Neural progenitor cell (in vitro differentiated cells): ENCODE results near the gene MRPL11. TPM values are rescaled to one million over a fixed set of nuclear protein-coding genes. Genes with fewer than 3 reads are reported as not detected.
"Not testable (repeated sequence)": the region's sequence is repeated elsewhere in the genome, so short reads cannot be mapped to it uniquely, and the experiment has no call there.

Experiments
- DNase-seq: peaks from one replicate; pipeline ENCODE4 v3.0.0-alpha.2; 2016; ENCODE audit warnings: low spot score
- H2AFZ ChIP-seq: fragments of 200-600 bp; sonication (generic); replicated peaks from 2 replicates; pipeline ENCODE4 v1.6.1; 2016; ENCODE audit warnings: antibody characterized with exemption
- H3F3A ChIP-seq: fragments of 200-600 bp; sonication (generic); 2 replicates; pipeline ENCODE4 v1.6.1; 2016; ENCODE audit warnings: antibody characterized with exemption, low read depth
- H3K27ac ChIP-seq: fragments of 200-600 bp; sonication (generic); 2 replicates; pipeline ENCODE4 v1.5.1; 2016; ENCODE audit warnings: mild to moderate bottlenecking
- H3K27me3 ChIP-seq: fragments of 200-600 bp; sonication (generic); 2 replicates; pipeline ENCODE4 v1.6.1; 2016; ENCODE audit warnings: mild to moderate bottlenecking, moderate library complexity
- H3K36me3 ChIP-seq: fragments of 200-600 bp; sonication (generic); 2 replicates; pipeline ENCODE4 v1.5.1; 2016
- H3K4me1 ChIP-seq: fragments of 200-600 bp; sonication (generic); 2 replicates; pipeline ENCODE4 v1.6.1; 2016; ENCODE audit warnings: mixed run types
- H3K4me2 ChIP-seq: fragments of 200-600 bp; sonication (generic); 2 replicates; pipeline ENCODE4 v1.6.1; 2016
- H3K4me3 ChIP-seq: fragments of 200-600 bp; sonication (generic); 2 replicates; pipeline ENCODE4 v1.5.1; 2016
- H3K79me2 ChIP-seq: fragments of 200-600 bp; sonication (generic); 2 replicates; pipeline ENCODE4 v1.6.1; 2016; ENCODE audit warnings: low read depth
- H3K9ac ChIP-seq: fragments of 200-600 bp; sonication (generic); 2 replicates; pipeline ENCODE4 v1.6.1; 2016
- H3K9me3 ChIP-seq: fragments of 200-600 bp; sonication (generic); 2 replicates; pipeline ENCODE4 v1.5.1; 2016; ENCODE audit warnings: low read depth
- H4K20me1 ChIP-seq: fragments of 200-600 bp; sonication (generic); 2 replicates; pipeline ENCODE4 v1.6.1; 2016; ENCODE audit warnings: low read depth
- H3K27ac Mint-ChIP-seq: 3 replicates; pipeline ENCODE4 v1.8.0; 2021; ENCODE audit warnings: mixed read lengths
- H3K27me3 Mint-ChIP-seq: 2 replicates; pipeline ENCODE4 v1.8.0; 2022; ENCODE audit warnings: low read depth, mild to moderate bottlenecking, inconsistent platforms, moderate library complexity, mixed read lengths; ENCODE audit not compliant: insufficient read depth
- H3K36me3 Mint-ChIP-seq: 3 replicates; pipeline ENCODE4 v1.8.0; 2021; ENCODE audit warnings: mixed read lengths
- H3K4me1 Mint-ChIP-seq: 3 replicates; pipeline ENCODE4 v1.8.0; 2021; ENCODE audit warnings: mixed read lengths
- H3K4me3 Mint-ChIP-seq: 3 replicates; pipeline ENCODE4 v1.8.0; 2021; ENCODE audit warnings: mild to moderate bottlenecking, moderate library complexity, mixed read lengths
- H3K9me3 Mint-ChIP-seq: 3 replicates; pipeline ENCODE4 v1.8.0; 2020; ENCODE audit warnings: mixed read lengths
- EZH2 ChIP-seq: fragments of 200-600 bp; sonication (generic); IDR thresholded peaks from 2 replicates; pipeline ENCODE4 v1.6.1; 2017; ENCODE audit warnings: antibody characterized with exemption, mild to moderate bottlenecking, moderate library complexity
- EZH2phosphoT487 ChIP-seq: fragments of 200-600 bp; sonication (generic); IDR thresholded peaks from 2 replicates; pipeline ENCODE4 v1.6.1; 2017; ENCODE audit warnings: antibody characterized with exemption
- total RNA-seq: library from RNA; depleted of rRNA; stranded (reverse); fragments of >200 nt; gene quantifications from 2 replicates; pipeline ENCODE4 v1.2.3, GENCODE V29; 2015; ENCODE audit warnings: low replicate concordance
- TF ChIP-seq, protein P1 (sequence below): fragments of 200-600 bp; sonication (generic); IDR thresholded peaks from 2 replicates; pipeline ENCODE4 v1.5.1; 2017; ENCODE audit warnings: antibody characterized with exemption, mild to moderate bottlenecking

The MRPL11 gene
- total RNA-seq, 1 donor from 2014 or later = 131 TPM

DNA sequence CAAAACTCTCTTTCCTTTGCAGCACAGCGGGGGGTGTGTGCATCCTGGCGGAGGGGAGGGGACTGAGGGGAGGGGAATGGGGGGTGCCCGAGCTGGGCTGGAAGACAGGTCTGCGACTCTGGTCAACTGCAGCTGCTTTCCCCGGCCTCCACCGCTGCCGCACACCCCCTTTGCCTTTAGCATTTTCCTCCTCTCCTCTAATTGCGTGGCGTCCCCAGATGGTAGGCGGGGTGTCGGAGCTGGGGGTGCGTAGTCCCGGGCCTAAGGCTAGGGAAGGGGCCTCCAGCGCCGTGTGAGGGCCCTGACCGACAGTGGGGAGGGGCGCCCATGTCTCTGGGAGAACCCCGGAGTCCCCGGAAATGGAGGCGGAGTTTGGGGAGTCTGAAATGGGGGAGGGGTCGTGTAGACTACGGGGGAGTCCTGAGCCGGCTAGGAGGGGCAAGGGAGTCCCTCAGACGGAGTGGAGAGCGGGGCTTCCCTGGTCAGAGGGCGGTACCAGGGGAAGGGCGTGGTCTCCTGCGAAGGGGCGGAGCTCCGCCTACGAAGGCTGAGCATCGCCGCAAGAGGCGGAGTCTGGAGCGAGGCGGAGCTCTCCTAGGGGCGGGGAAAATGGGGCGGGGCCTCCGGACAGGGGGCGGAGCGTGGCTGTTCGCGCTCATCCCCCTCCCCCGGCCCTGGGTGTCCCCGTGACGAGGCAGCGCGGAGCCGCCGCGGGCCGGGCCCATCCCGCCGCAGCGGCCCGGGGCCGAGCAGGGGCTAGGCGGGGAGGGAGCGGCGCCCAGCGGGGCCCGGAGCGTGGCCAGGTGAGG is 27.8 kb upstream of the MRPL11 start, which contains the start of gene PELI3:
Gene PELI3 (plus strand): TSS at position 681 of the 809 bp plus-strand sequence. CDS start 1,224 bp downstream, outside the sequence.
- H3K4me3 Mint-ChIP-seq = peak within 1 kb of the TSS; percentile 95
- peak; percentile 96 for DNase-seq
- Histone ChIP-seq H3K9ac (no peak within 1 kb of the TSS), H3F3A (peaks cover 26% of the 10 kb centered on the region), H3K27me3 (peaks cover 4% of the 10 kb centered on the region), H2AFZ (peak within 1 kb of the TSS; percentile 74), H3K36me3 (no peaks in the 10 kb centered on the region), H3K27ac (no peak within 1 kb of the TSS), H3K4me2 (peak within 1 kb of the TSS; percentile 81), H3K4me3 (peak within 1 kb of the TSS; percentile 66), H3K4me1 (peaks cover 9% of the 10 kb centered on the region), H3K79me2 (no peaks in the 10 kb centered on the region), H4K20me1 (peaks cover 18% of the 10 kb centered on the region), H3K9me3 (no peaks in the 10 kb centered on the region)
- peaks cover 2% of the 10 kb centered on the region for H3K27me3 Mint-ChIP-seq
- H3K9me3 Mint-ChIP-seq = peaks cover 13% of the 10 kb centered on the region
- H3K36me3 Mint-ChIP-seq = peaks cover 2% of the 10 kb centered on the region
- H3K27ac Mint-ChIP-seq = peak within 1 kb of the TSS; percentile 87
- TF ChIP-seq, protein P1, sequence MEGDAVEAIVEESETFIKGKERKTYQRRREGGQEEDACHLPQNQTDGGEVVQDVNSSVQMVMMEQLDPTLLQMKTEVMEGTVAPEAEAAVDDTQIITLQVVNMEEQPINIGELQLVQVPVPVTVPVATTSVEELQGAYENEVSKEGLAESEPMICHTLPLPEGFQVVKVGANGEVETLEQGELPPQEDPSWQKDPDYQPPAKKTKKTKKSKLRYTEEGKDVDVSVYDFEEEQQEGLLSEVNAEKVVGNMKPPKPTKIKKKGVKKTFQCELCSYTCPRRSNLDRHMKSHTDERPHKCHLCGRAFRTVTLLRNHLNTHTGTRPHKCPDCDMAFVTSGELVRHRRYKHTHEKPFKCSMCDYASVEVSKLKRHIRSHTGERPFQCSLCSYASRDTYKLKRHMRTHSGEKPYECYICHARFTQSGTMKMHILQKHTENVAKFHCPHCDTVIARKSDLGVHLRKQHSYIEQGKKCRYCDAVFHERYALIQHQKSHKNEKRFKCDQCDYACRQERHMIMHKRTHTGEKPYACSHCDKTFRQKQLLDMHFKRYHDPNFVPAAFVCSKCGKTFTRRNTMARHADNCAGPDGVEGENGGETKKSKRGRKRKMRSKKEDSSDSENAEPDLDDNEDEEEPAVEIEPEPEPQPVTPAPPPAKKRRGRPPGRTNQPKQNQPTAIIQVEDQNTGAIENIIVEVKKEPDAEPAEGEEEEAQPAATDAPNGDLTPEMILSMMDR = no peak
- TF ChIP-seq EZH2phosphoT487 = no peak
- no peak for TF ChIP-seq EZH2
- peaks cover 40% of the 10 kb centered on the region for H3K4me1 Mint-ChIP-seq

DNA sequence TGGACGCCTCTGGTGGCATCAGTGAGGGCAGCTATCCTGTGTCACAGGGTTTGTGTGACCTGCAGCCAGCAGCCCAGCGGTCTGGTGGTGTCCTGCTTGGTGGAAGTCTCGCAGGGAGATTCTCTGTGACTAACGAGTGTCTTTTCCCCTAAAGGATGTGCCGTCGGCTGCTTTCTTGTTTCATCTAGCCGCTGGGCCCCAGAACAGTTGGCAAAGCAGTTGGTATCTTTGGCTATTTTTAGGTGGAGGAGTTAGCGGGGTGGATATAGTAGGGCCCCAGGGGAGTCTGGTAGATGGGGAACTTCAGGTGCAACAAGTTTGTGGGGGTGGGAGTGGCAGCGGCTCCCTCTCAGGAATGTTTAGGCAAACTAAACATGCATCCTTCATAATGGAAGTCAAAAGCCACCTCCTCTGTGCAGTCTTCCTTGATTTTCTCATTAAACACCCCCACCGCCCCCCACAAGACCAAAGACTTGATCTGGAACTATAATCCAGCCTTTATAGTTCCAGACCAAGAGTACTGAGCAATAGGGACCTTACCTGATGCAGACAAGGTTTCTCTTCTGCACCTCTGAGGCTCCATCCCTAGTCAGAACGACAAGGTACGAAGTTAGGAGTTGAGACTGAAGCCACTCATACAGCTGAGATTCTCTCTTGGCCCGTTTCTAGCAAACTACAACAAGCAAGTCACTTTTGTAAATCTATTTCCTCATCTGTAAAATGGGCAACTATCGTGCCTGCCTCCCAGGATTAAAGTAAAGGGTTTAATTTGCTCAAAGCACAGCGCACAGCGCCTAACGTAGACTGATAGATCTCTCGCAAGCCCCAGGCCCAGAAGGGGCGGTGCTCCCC is 27.0 kb upstream of the MRPL11 start:
- H3K4me1 Mint-ChIP-seq = peaks cover 40% of the 10 kb centered on the region
- H3K27ac Mint-ChIP-seq = no peak overlapping the region
- peaks cover 15% of the 10 kb centered on the region for H3K9me3 Mint-ChIP-seq
- H3K4me2 ChIP-seq = peak overlapping the region; percentile 78
- no peak for DNase-seq
- H2AFZ ChIP-seq = no peak overlapping the region
- peaks cover 2% of the 10 kb centered on the region for H3K27me3 Mint-ChIP-seq
- no peak overlapping the region for H3K27ac ChIP-seq
- H3K4me1 ChIP-seq = peaks cover 9% of the 10 kb centered on the region
- H3K36me3 Mint-ChIP-seq = no peaks in the 10 kb centered on the region
- no peaks in the 10 kb centered on the region for H3K9me3 ChIP-seq
- H3K4me3 ChIP-seq = peak overlapping the region; percentile 66
- TF ChIP-seq, protein P1 = no peak
- H3F3A ChIP-seq = peaks cover 26% of the 10 kb centered on the region
- H3K36me3 ChIP-seq = no peaks in the 10 kb centered on the region
- H4K20me1 ChIP-seq = peaks cover 18% of the 10 kb centered on the region
- H3K27me3 ChIP-seq = peaks cover 4% of the 10 kb centered on the region
- H3K79me2 ChIP-seq = no peaks in the 10 kb centered on the region
- H3K4me3 Mint-ChIP-seq = peak overlapping the region; percentile 87
- no peak overlapping the region for H3K9ac ChIP-seq

DNA sequence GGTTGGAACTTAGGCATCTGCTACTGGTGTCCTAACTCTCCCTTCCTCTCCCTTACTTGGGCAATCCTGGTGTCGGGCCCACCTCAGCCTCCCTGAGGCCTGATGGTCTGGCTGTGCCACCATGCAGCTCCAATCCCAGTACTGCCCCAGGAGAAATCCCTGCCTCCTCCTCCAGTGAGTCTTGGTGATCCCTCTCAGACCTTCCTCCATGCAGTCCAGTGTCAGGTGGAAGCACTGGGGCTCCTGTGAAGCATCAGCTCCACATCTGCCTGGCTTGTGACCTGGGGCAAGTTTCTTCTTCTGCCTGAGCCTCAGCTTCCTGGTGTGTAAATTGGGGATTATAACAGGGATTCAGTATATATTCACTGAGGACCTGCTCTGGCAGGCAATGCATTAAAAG is 26.3 kb upstream of the MRPL11 start:
- Histone ChIP-seq H4K20me1 (peaks cover 18% of the 10 kb centered on the region), H3K9me3 (no peaks in the 10 kb centered on the region), H3K27me3 (peaks cover 4% of the 10 kb centered on the region), H3K9ac (no peak overlapping the region), H3K36me3 (no peaks in the 10 kb centered on the region), H2AFZ (no peak overlapping the region), H3K4me2 (no peak overlapping the region), H3K4me1 (peaks cover 9% of the 10 kb centered on the region), H3K27ac (no peak overlapping the region), H3F3A (peaks cover 26% of the 10 kb centered on the region), H3K4me3 (no peak overlapping the region), H3K79me2 (no peaks in the 10 kb centered on the region)
- Mint-ChIP-seq H3K36me3 (no peaks in the 10 kb centered on the region), H3K4me1 (peaks cover 36% of the 10 kb centered on the region), H3K27ac (no peak overlapping the region), H3K9me3 (peaks cover 15% of the 10 kb centered on the region), H3K4me3 (peak overlapping the region; percentile 87), H3K27me3 (peaks cover 2% of the 10 kb centered on the region)
- no peak for DNase-seq
- no peak for TF ChIP-seq EZH2
- no peak for TF ChIP-seq EZH2phosphoT487
- TF ChIP-seq, protein P1 = no peak

DNA sequence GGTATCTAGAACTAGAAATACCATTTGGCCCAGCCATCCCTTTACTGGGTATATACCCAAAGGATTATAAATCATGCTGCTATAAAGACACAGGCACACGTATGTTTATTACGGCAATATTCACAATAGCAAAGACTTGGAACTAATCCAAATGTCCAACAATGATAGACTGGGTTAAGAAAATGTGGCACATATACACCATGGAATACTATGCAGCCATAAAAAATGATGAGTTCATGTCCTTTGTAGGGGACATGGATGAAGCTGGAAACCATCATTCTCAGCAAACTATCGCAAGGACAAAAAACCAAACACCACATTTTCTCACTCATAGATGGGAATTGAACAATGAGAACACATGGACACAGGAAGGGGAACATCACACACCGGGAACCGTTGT is 25.5 kb upstream of the MRPL11 start:
- H3K27ac Mint-ChIP-seq, H3K27ac ChIP-seq, H3K4me1 ChIP-seq, H3K4me3 ChIP-seq, H3K27me3 Mint-ChIP-seq, H3K4me3 Mint-ChIP-seq, H3K27me3 ChIP-seq, H3K36me3 ChIP-seq, H3K4me2 ChIP-seq, H3K9me3 ChIP-seq, DNase-seq, H2AFZ ChIP-seq, H3K9ac ChIP-seq, H3K79me2 ChIP-seq, H3K36me3 Mint-ChIP-seq: not testable (repeated sequence)
- Histone ChIP-seq H3F3A (peaks cover 26% of the 10 kb centered on the region), H4K20me1 (peaks cover 18% of the 10 kb centered on the region)
- peaks cover 15% of the 10 kb centered on the region for H3K9me3 Mint-ChIP-seq
- H3K4me1 Mint-ChIP-seq = peaks cover 29% of the 10 kb centered on the region
